Suppressor macrophage (primary cell): ENCODE results near the gene PEG3.

Experiments
- DNase-seq, 4 experiments: peaks; one replicate each; pipeline ENCODE4 v3.0.0-alpha.2; 2020 to 2022

Gene PEG3

GRCh38 chr19:56838909-56839651 is 1.4 kb downstream of the PEG3 start:
- DNase-seq: peak; percentile 91 to 94 (median 94)

DNA sequence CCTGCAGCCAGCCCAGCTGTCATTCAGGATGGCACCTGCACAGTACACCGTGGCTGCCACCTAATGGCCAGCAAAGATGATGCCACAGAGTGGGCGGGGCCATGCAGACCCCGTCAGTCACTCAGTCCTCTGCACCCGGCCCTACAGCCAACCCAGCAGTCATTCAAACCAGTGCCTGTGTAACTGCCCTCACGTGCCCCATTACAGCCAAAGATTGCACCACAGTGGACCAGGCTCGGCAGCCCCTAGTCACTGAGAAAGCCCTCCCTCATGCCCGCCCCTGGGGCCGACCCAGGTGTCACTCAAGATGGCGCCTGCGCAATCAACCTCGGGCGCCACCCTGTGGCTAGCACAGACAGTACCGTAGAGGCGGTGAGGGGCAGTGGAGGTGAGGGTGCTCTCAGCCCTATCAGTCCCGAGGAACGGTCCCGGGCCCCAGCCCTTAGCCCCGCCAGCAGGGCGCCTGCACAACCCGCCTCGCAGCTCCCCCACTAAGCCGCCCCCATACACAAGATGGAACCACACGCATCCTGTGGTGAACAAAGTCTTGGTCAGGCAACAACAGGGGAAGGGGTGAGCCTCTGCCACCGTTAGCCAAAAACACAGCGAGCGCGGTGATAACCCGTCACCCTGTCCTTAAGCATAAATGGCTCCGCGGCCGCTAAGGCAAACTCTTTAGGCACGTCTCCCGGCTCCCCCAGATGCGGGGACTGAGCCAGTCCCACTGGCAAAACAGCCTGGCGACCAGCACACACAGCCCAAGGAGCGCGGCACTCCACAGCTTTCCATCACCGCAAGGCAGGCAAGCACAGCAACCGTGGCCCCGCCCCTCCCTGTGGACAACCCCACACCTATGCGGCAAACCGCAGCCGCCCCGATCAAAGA is 2.3 kb downstream of the PEG3 start:
- peak; percentile 72 to 82 (median 79) for DNase-seq

DNA sequence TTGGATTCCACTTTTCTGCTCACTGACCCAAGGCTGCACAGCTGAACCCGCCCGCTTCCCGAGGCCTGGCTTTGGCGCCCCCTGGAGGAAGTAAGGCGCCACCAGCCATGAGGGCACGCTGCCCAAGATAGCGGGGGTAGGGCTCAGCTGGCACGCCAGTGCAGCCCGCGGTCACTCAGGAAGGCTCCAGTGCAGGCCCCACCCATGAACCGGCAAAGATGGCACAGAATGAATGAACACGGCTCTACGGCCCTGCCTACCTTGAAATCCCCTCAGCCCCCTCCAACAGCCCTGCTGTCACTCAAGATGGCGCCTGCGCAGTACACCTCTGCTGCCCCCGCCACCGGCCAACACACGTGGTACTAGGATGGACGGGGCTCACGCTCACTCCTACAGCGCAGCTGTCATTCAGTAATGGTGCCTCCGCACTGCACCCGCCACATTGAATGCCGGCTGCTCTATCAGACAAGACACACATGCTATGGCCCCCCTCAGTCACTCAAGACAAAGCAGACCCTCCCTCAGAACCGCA is 3.0 kb downstream of the PEG3 start:
- DNase-seq: peak; percentile 42 to 73 (median 61)

- DNase-seq: peak in 3 of 4 experiments; percentile 5 to 9 (median 7)
Measured at GRCh38 chr19:56837004-56837403, 3.5 kb downstream of the PEG3 start.

DNA sequence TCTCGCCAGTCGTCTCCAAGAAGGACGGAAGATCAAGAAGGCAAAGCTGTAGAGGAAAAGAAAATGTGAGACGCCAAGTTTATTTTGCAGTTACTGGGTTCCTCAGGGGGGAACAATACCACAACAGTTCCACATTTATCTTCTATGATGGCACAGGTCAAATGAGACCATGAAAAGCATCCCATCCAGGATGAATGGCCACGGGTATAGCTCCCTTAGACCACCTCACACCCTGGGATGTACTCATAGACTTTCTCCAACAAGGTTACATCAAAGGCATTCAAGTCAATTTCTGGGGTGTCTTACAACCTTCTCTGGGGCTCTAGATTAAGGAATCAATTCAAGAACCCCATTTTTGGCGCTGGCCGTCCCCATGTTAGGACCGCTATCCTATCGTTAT is 4.5 kb downstream of the PEG3 start:
- DNase-seq: no peak

- no peak for DNase-seq
Measured at GRCh38 chr19:56835401-56835800, 5.1 kb downstream of the PEG3 start.

GRCh38 chr19:56834564-56835375 is 5.8 kb downstream of the PEG3 start:
- no peak for DNase-seq

DNA sequence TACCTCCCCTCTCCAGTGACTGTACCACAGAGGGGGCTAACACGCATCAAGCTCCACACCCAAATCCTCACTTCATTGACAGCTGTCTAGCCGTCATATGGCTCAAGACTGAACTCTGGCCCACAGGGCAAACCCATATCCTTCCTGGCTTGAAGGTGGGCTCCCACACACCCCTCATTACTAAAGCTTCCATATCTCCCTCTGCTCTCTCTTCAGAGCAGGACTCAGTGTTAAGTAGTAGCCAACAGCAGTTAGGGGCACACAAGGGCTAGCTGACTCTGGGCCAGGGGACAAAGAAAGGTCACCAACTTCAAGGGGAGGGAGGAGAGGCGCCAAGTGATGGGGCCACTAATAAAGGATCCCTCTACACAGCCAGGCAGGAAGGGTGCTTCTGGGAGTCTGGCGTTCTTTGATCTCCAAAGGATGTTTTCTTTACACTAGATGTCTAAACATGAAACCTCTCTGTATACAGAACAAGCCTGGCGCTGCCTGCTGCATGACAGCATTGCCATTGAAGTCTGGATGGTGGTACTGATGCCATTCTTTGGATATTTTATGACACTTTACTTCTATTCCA is 8.1 kb downstream of the PEG3 start:
- no peak for DNase-seq

DNA sequence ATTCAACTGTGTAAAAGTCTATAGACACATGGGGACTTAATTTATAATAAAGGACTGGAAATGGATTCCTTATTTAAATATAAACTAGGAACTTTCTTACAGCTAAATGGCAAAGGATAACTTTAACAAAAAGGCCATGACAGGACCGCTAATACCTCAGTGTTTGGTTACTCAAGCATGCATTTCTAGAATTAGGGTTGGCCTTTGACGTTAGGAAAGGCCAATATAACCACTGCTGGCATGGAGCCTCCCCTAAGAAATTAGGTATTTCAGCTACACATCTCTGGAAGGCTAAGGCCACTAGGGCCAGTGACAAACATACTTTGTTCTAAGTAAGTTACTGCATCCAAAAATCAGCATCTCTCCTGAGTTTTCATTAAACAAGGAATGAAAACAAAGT is 9.3 kb downstream of the PEG3 start:
- DNase-seq: no peak

- DNase-seq: no peak
Measured at GRCh38 chr19:56829596-56829995, 10.9 kb downstream of the PEG3 start.

DNA sequence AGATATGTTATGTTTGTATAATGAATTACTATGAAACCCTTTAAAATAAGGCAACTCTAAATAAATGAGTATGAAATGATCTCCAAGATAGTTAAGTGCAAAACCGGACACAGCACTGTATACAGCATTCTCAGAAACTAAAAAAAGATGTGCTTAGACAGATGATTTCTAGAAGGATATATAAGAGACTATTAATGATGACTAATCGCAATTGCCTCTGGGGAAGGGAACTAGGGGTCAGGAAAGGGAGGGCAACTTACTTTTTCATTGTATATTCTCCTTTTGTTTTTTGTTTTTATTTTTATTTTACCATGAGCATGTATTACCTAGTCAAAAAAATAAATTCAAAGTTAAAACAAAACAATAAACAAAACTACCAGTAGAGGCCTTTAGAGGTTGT is 12.8 kb downstream of the PEG3 start:
- DNase-seq: no peak

DNA sequence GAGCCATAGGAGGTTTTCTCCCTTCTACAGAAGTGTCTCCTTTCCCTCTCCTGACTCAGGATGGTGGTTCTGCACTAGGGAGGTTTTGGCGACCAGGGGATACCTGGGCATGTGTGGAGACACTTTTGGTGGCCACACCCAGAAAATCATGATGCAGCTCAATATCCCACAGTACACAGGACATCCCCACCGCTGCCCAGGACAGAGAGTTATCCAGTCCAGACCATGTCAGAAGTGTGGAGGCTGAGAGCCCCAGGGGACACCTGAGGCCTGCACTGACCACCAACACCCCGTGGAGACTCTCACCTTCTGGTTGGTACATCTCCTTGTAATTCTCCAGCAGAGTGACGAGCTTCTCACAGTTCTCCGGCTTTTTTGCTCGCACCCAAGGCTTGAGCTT is 16.6 kb downstream of the PEG3 start:
- no peak for DNase-seq

DNA sequence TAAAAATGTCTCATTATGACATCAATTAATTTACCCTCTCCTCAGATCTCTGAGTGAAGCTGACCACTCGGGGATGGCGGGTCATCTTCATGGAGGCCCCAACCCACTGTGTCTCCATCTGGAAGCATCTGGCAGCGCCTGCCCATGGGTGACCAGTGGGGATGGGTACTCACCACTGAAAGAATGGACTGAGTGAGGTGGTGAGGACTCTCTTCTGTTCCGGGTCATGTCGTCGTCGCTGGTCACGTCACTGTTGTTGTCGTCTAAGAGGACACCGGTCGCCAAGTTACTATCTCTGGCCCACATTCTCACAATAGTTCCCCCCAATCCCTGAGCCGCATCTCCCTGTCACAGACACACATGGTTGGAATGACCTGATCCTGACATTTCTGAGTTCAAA is 17.1 kb downstream of the PEG3 start:
- DNase-seq: no peak

DNA sequence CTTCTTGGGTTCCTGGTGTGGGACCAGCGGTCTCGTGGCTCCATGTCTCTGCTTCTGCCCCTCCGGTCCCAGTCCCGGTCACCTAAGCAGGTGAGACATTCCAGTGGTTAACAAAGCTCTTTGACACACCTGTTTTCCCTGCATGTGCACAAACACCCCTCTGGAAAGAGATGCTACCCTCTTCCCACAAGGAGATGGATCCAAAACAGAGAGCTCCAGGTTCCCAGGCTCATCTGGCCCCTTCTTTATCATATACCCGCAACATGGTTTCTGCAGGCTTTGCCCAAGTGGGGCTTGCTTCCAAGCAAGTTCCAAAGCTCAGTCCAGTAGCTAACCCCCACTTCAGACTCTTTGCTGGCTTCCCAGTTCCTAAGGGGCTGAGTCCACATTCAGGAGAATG is 17.8 kb downstream of the PEG3 start:
- no peak for DNase-seq

- DNase-seq: no peak
Measured at GRCh38 chr19:56821675-56822074, 18.9 kb downstream of the PEG3 start.

- DNase-seq: no peak
Measured at GRCh38 chr19:56821209-56821608, 19.3 kb downstream of the PEG3 start.

DNA sequence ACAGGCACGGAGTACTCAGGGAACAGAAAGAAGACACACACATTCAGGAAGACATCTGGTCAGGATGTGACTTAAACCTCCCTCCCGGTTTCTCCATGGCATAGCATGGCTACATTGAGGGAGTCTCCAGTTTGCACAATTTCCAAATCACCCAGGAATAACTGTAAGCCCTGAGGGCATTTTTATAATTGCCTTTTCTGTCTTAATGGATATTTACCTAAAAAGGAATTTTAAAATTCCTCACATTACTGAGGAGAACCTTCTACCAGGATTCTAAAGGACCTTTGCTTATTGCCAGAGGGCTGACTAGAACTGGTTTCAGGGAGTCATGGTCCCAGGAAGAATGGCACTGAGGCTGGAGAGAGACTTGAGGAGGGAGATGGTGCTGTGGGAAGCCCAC is 21.4 kb downstream of the PEG3 start:
- DNase-seq: no peak

DNA sequence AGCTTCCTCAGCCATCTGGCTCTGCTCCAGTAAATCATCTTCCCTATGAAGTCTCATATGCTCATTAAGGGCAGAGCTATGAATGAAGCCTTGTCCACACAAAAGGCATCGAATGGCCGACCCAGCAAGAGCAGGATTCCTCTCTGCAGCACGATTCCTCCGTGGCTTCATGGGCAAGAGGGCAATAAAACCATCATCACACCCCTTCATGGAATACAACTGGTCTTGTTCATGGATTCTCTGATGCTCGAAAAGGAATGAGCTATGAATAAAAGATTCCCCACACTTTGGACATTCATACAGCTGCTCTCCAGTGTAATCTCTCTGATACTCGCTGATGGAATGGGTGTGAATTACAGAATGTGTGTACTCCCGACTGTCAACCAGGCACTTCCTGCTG is 25.9 kb downstream of the PEG3 start:
- no peak for DNase-seq

DNA sequence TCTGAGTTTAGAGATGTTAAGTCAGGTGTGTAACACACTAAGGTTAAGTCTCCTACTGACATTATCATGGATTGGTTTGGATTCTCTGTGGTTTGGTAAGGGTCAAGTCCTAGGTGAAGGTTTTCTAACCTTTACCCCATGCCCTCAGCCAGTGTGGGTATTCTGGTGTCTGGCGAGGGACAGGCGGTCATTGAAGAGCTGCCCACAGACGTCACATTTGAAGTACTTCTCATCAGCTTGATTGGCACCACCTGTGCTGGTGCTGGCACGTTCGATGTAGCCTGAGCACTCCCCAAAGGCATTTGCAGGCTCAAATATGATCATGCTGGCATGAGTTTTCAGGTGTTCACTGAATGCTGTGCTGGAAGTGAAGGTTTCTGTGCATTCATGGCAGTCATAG is 27.0 kb downstream of the PEG3 start:
- no peak for DNase-seq

DNA sequence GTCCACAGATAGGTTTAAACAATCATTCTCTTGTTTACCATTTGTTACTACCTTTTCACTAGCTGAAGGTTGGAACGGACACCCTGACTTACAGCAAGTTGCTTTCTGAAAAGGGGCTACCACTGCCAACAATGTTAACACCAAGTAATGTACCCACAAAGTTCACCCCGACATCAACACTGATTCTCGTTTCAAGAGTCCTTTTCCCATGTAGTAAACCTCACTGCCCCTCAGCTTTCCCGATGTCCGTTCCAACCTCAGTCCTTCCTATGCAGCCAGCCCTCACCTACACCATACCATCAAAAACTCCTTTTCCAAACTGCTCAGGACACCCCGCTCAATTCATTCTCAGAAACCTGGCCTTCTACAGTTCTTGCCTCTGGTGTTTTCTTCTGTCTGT is 29.0 kb downstream of the PEG3 start:
- no peak for DNase-seq

DNA sequence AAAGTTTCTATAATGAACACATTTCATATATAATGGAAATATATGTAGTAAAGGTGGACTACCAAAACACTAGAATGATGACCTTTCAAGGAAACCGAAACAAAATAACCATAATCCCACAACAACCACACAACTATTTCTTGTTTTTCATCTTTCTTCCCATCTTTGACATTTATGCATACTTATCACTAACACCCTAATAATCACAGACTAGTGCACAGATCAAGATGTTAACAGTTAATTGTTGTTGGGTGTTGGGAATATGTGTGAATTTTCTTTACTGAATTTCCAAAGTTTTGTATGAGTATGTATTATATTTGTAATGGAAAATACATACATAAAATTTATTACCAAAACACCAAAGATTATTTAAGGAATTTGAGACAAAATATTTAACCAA is 30.3 kb downstream of the PEG3 start:
- no peak for DNase-seq

- no peak for DNase-seq
Measured at GRCh38 chr19:56808717-56809392, 31.7 kb downstream of the PEG3 start.
